K562 (cell line): ENCODE results near the gene RPL11.

Source experiments
- CBX3 ChIP-seq, 2 experiments: IDR thresholded peaks; 1 replicate in 1 of 2; 2 replicates in 1 of 2; pipeline ENCODE4 v1.6.1; 2012; ENCODE audit warnings: inconsistent platforms in 2 of 2, low read length in 2 of 2, borderline replicate concordance in 1 of 2, control low read depth in 1 of 2
- POLR2A ChIP-seq: fragments of 450-650 bp; conservative IDR thresholded peaks from 2 replicates; pipeline ENCODE4 v1.6.1; 2016
- ZBTB34 ChIP-seq: fragments of 250-450 bp; sonication (Bioruptor Pico); IDR thresholded peaks from 2 replicates; pipeline ENCODE4 v1.8.0; 2021; ENCODE audit warnings: mild to moderate bottlenecking, moderate library complexity

- no peak for TF ChIP-seq POLR2A
- TF ChIP-seq ZBTB34, result no peak
- TF ChIP-seq CBX3 (IDR thresholded peaks at IDR 0.05; ENCODE audit: borderline replicate concordance in 1 of 2, low read length in 2 of 2), result no peak
These were observed 13.4 kb downstream of the RPL11 start for GRCh38 chr1:23704834-23705495.
